Stomach (tissue), 4 donors: ENCODE measurements around the gene FYN.

ENCODE experiments used
- CTCF ChIP-seq, 7 experiments: fragments of 450-650 bp in 4 of 7; fragments of 200-600 bp in 3 of 7; sonication (generic) in 3 of 7; IDR thresholded peaks; one replicate each; pipeline ENCODE4 v1.5.1; 2016 to 2019; ENCODE audit warnings: antibody characterized with exemption in 7 of 7, control low read depth in 2 of 7, mild to moderate bottlenecking in 1 of 7
- POLR2A ChIP-seq, 4 donors: fragments of 450-650 bp; IDR thresholded peaks; one replicate each; pipeline ENCODE4 v1.6.1; 2016; ENCODE audit warnings: antibody characterized with exemption in 4 of 4, control low read depth in 2 of 4, mild to moderate bottlenecking in 1 of 4, moderate library complexity in 1 of 4
- POLR2AphosphoS5 ChIP-seq, 3 donors: sonication (generic); formaldehyde crosslinking; IDR thresholded peaks; one replicate each; pipeline ENCODE4 v1.6.1; 2016; ENCODE audit warnings: antibody characterized with exemption in 3 of 3

GRCh38 chr6:111642463-111643158 lies 230.6 kb downstream of the FYN start:
- TF ChIP-seq POLR2A (IDR thresholded peaks at IDR 0.05) (no peak), CTCF (IDR thresholded peaks at IDR 0.05) (peak in 5 of 7 experiments; percentile 26 to 71 (median 51)), POLR2AphosphoS5 (IDR thresholded peaks at IDR 0.05) (peak in 1 of 3 donors; percentile 49)
